Inferior parietal cortex (tissue), 1 donor: ENCODE data around the gene TCERG1L.
"Not testable (repeated sequence)": the region's sequence is repeated elsewhere in the genome, so short reads cannot be mapped to it uniquely, and the experiment has no call there.

ENCODE experiments used
- DNase-seq: peaks from one replicate; pipeline ENCODE4 v3.0.0-alpha.2; 2016; ENCODE audit errors: extremely low spot score

TCERG1L gene

GRCh38 chr10:131186547-131187253 lies 124.8 kb downstream of the TCERG1L start:
- no peak for DNase-seq

GRCh38 chr10:131184503-131184902 lies 127.0 kb downstream of the TCERG1L start:
- no peak for DNase-seq

GRCh38 chr10:131183546-131184045 lies 127.9 kb downstream of the TCERG1L start:
- DNase-seq: no peak

- DNase-seq: no peak
Observed at GRCh38 chr10:131181456-131181855, 130.1 kb downstream of the TCERG1L start.

GRCh38 chr10:131180740-131181415 lies 130.6 kb downstream of the TCERG1L start:
- DNase-seq: no peak

GRCh38 chr10:131180086-131180485 lies 131.4 kb downstream of the TCERG1L start:
- DNase-seq: no peak

GRCh38 chr10:131179361-131179760 lies 132.2 kb downstream of the TCERG1L start:
- no peak for DNase-seq

GRCh38 chr10:131178521-131179331 lies 132.8 kb downstream of the TCERG1L start:
- DNase-seq: no peak

GRCh38 chr10:131177431-131178327 lies 133.8 kb downstream of the TCERG1L start:
- no peak for DNase-seq

- DNase-seq: no peak
Observed at GRCh38 chr10:131176907-131177306, 134.6 kb downstream of the TCERG1L start.

GRCh38 chr10:131176324-131176723 lies 135.2 kb downstream of the TCERG1L start:
- not testable (repeated sequence) for DNase-seq

GRCh38 chr10:131175891-131176290 lies 135.6 kb downstream of the TCERG1L start:
- peak; percentile 14 for DNase-seq

GRCh38 chr10:131174651-131175540 lies 136.6 kb downstream of the TCERG1L start:
- DNase-seq: no peak

- DNase-seq: no peak
Observed at GRCh38 chr10:131174211-131174565, 137.3 kb downstream of the TCERG1L start.

GRCh38 chr10:131173484-131174210 lies 137.9 kb downstream of the TCERG1L start:
- DNase-seq: no peak

- DNase-seq: no peak
Observed at GRCh38 chr10:131172433-131172832, 139.1 kb downstream of the TCERG1L start.

- no peak for DNase-seq
Observed at GRCh38 chr10:131169146-131169545, 142.4 kb downstream of the TCERG1L start.

GRCh38 chr10:131168238-131168875 lies 143.2 kb downstream of the TCERG1L start:
- DNase-seq: no peak
